Measurements from ENCODE around the gene PRELP. TPM values are rescaled to one million over a fixed set of nuclear protein-coding genes. Genes with fewer than 3 reads are reported as not detected.

Gene PRELP
- total and polyA plus RNA-seq, 11 donors: 3.6 to 61.9 (median 13.6) TPM

DNA sequence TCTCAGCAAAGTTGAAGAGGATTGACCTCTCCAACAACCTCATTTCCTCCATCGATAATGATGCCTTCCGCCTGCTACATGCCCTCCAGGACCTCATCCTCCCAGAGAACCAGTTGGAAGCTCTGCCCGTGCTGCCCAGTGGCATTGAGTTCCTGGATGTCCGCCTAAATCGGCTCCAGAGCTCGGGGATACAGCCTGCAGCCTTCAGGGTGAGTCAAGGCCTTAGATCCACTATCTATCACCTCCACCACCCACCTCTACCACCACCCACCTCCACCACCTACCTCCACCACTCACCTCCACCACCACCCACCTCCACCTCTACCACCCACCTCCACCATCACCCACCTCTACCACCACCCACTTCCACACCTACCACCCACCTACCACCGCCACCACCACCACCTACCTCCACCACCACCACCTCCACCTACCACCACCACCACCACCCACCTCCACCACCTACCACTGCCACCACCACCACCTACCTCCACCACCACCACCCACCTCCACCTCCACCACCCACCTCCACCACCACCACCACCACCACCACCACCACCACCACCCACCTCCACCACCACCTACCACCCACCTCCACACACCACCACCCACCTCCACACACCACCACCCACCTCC lies 24.2 kb downstream of the PRELP start:
- no peaks in the 10 kb centered on the region for H3K36me3 ChIP-seq
- no peaks in the 10 kb centered on the region for H3K9me3 ChIP-seq
- intact Hi-C loops (cut with DNase I): loop anchor here in 5 of 10 donors (5.0 to 10.0 kb wide), 3 partner anchors 118 to 295 kb away; partner anchors contain the start of genes ZBED6 (in 1 of the 5) and ZC3H11A (in 1 of the 5)
- peaks cover 0 to 4% (median 2%) of the 10 kb centered on the region in 12 donors for H3K4me1 ChIP-seq
- no peaks in the 10 kb centered on the region for H3K27me3 ChIP-seq
- no peak for ATAC-seq
- no peak overlapping the region for H3K27ac ChIP-seq
- WGBS, 4 donors: 89 to 95% (median 92%) methylated on average over 7 of the region's 7 CpGs
- no peak overlapping the region for H3K4me3 ChIP-seq
- no peak for DNase-seq
- TF ChIP-seq, protein P1, sequence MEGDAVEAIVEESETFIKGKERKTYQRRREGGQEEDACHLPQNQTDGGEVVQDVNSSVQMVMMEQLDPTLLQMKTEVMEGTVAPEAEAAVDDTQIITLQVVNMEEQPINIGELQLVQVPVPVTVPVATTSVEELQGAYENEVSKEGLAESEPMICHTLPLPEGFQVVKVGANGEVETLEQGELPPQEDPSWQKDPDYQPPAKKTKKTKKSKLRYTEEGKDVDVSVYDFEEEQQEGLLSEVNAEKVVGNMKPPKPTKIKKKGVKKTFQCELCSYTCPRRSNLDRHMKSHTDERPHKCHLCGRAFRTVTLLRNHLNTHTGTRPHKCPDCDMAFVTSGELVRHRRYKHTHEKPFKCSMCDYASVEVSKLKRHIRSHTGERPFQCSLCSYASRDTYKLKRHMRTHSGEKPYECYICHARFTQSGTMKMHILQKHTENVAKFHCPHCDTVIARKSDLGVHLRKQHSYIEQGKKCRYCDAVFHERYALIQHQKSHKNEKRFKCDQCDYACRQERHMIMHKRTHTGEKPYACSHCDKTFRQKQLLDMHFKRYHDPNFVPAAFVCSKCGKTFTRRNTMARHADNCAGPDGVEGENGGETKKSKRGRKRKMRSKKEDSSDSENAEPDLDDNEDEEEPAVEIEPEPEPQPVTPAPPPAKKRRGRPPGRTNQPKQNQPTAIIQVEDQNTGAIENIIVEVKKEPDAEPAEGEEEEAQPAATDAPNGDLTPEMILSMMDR (IDR thresholded peaks at IDR 0.05): no peak
- no peak for TF ChIP-seq POLR2A (IDR thresholded peaks at IDR 0.05)

DNA sequence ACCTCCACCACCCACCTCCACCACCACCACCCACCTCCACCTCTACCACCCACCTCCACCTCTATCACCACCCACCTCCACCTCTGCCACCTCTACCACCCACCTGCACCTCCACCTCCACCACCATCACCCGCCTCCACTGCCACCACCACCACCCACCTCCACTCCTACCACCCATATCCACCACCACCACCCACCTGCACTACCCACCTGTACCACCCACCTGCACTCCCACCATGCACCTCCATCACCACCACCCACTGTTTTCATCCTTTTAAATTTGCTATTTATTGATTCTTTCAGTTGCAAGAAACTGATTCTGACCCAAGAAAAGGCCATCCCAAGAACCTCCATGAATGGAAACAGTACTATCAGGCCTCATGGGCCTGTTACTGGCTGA lies 24.7 kb downstream of the PRELP start:
- TF ChIP-seq, protein P1 (IDR thresholded peaks at IDR 0.05): no peak
- TF ChIP-seq POLR2A (IDR thresholded peaks at IDR 0.05): no peak
- 96 to 100% (median 99%) methylated on average over 1 of the region's 1 CpG for WGBS, 4 donors
- Histone ChIP-seq H3K4me1 (peaks cover 0 to 10% (median 6%) of the 10 kb centered on the region in 12 donors), H3K27ac (no peak overlapping the region), H3K9me3 (no peaks in the 10 kb centered on the region), H3K36me3 (no peaks in the 10 kb centered on the region), H3K4me3 (no peak overlapping the region), H3K27me3 (no peaks in the 10 kb centered on the region)
- intact Hi-C loops (cut with DNase I): loop anchor here in 5 of 10 donors (5.0 to 10.0 kb wide), 3 partner anchors 117 to 295 kb away; partner anchors contain the start of genes ZBED6 (in 1 of the 5) and ZC3H11A (in 1 of the 5)
- DNase-seq (no peak), ATAC-seq (no peak)

DNA sequence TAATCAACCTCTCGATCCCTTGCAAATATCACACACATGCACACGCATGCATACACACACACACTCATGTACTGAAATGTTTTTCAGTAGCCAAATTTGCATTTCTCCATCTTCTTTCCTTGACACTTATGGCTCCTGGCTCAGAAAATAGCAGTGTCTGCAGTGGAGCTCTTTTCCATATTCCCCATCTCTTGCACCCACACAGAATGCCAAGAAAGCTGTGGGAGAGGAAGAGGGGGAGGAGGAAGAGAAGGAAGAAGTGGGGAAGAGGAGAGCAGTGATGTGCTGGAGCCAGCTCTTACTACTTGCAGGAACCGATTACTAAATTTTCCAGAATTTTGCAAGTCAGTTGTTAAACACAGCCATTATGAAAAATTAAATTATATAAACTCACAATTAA lies 28.2 kb downstream of the PRELP start:
- Histone ChIP-seq H3K9me3 (no peaks in the 10 kb centered on the region), H3K4me3 (no peak overlapping the region), H3K27me3 (no peaks in the 10 kb centered on the region), H3K27ac (no peak overlapping the region), H3K36me3 (no peaks in the 10 kb centered on the region), H3K4me1 (peaks cover 3 to 37% (median 32%) of the 10 kb centered on the region in 12 donors)
- no peak for TF ChIP-seq POLR2A (IDR thresholded peaks at IDR 0.05)
- TF ChIP-seq, protein P1 (IDR thresholded peaks at IDR 0.05): no peak
- ATAC-seq (no peak), DNase-seq (no peak)
- WGBS, 4 donors: 77 to 85% (median 80%) methylated on average over 3 of the region's 3 CpGs
- intact Hi-C loops (cut with DNase I): loop anchor here (1.0 to 10.0 kb wide), 9 partner anchors 111 to 291 kb away; partner anchors contain the start of genes ATP2B4 (in 1 of the 10), ZBED6 (in 1 of the 10) and ZC3H11A (in 1 of the 10)

DNA sequence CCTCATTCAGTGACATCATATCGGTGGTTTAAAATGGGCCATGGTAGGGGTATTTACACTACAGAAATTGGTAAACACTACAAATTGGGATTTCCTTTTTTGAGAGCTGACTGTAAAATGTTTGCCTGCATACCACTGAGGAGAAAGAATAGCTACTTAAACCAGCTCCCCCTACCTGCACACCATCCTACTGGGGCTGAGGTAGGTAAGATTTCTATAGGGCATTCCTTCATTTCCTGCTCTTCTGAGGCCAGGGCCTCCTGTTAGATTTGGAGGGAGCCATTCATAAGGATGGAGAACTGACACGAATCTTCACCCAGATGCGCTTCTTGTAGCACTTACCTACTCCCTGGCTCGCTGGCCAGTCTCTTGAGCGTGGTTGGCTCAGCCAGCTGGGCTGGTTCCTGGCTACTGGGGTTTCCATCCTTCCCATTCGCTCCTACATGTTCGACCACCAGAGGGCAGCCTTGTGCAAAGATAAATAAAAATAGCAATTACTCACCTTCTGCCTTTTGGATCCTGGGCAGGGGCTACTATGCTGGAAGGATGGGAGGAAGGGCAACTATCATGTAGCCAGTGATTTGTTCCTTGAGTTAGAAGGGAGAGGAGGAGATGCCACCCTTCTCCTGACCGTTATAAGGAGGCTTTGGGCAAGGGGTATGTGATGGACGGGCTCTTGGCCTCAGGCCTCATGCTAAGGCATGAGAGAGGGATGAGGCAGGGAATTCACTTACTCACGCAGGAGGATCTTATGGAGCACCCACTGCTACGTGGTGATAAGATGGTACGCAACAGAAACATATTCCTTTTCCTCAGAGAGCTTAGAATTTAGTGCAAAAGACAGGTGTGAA lies 29.0 kb downstream of the PRELP start:
- H3K36me3 ChIP-seq: no peaks in the 10 kb centered on the region
- peak overlapping the region in 2 of 12 donors; percentile 2 to 90 for H3K27ac ChIP-seq
- 31 to 39% (median 33%) methylated on average over 11 to 12 of the region's 12 CpGs for WGBS, 4 donors
- DNase-seq (peak; percentile 79 to 89 (median 82)), ATAC-seq (peak; percentile 25 to 57 (median 48))
- peaks cover 3 to 43% (median 38%) of the 10 kb centered on the region in 12 donors for H3K4me1 ChIP-seq
- no peaks in the 10 kb centered on the region for H3K27me3 ChIP-seq
- H3K9me3 ChIP-seq: no peaks in the 10 kb centered on the region
- intact Hi-C loops (cut with DNase I): loop anchor here (1.0 to 10.0 kb wide), 14 partner anchors 53 to 290 kb away; partner anchors contain the start of genes ATP2B4 (in 7 of the 10), ZBED6 (in 1 of the 10) and ZC3H11A (in 1 of the 10)
- H3K4me3 ChIP-seq: no peak overlapping the region
- no peak for TF ChIP-seq POLR2A (IDR thresholded peaks at IDR 0.05)
- TF ChIP-seq, protein P1 (IDR thresholded peaks at IDR 0.05): peak; percentile 81 to 90 (median 86)
